HT-29 (cell line): ENCODE measurements around the gene NKAIN2. TPM values are rescaled to one million over a fixed set of nuclear protein-coding genes. Genes with fewer than 3 reads are reported as not detected.

ENCODE experiments used
- DNase-seq: peaks from one replicate; pipeline ENCODE4 v3.0.0-alpha.2; 2015; ENCODE audit warnings: low spot score
- total RNA-seq: library from RNA; depleted of rRNA; stranded (reverse); fragments of >200 nt; shearing (Covaris generic); gene quantifications from 2 replicates; pipeline ENCODE4 v1.2.3, GENCODE V29; 2014; rRNA removed

Gene NKAIN2
- 0.03 and 0.13 TPM in 2 replicates for total RNA-seq

DNA sequence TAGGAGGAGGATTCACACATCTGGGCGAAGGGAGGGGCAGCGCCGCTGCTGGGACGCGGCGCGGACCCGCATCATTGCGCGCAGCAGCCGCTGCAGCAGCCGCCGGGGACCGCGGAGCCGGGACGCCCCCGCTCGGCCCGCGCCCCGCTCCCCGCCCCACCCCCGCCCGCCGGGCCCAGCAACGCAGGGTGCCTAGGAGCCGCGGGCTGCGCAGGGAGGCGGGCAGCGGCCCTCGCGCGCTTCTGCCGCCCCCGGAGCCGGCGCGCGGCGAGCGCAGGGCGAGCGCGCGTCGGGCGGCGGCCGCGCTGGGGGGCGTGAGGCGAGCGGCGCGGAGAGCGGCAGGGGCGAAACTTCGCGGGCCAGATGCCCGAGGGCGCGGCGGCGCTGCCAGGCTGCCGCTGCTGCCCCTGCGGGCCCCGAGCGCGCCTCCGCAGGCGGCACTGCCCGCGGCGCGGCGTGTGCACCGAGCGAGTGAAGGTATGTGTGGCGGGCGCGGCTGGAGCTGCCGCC is at the start of gene NKAIN2:
Gene NKAIN2 (plus strand): TSS at position 362 of the 510 bp plus-strand sequence.
- DNase-seq, result no peak

- DNase-seq, result no peak
Measured at GRCh38 chr6:123759472-123759871, 44.2 kb upstream of the NKAIN2 start.

DNA sequence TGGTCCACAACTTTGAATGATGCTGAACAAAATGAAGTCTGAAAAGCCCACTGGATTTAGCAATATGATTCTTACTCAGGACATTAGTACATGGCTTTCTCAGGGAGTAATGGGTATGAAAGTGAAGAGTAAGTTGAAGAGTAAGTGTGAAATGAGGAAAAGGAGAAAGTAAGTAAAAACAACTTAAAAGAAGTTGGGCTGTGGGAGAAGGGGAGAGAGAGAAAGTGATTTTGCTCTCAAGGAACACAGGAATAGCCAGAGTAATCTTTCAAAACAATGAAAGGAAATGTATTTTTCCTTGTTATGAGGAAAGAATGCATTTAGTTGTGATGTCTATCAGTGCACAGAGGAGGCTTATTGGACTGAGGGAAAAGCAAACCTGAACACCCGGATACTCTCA is 39.8 kb upstream of the NKAIN2 start:
- DNase-seq, result no peak

GRCh38 chr6:123764722-123765121 is 38.9 kb upstream of the NKAIN2 start:
- DNase-seq, result no peak

DNA sequence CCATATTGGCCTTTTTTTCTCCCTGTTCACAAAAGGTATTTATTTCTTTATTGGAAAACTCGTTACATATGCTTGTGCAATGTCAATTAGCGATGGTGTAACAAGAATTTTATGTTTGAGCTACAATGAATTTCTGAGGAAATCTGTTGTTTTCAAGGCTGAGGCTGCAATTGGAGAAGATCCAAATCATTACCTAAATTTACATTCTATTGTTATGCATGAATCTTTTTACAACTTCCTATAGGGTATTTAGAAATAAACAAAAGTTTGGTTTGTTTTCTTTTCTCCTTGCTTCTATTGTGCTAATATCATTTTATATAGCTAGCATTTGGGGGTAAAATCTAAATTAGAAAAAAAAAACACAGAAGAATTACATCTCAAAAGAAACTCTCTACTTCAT is 34.7 kb upstream of the NKAIN2 start:
- DNase-seq, result no peak

DNA sequence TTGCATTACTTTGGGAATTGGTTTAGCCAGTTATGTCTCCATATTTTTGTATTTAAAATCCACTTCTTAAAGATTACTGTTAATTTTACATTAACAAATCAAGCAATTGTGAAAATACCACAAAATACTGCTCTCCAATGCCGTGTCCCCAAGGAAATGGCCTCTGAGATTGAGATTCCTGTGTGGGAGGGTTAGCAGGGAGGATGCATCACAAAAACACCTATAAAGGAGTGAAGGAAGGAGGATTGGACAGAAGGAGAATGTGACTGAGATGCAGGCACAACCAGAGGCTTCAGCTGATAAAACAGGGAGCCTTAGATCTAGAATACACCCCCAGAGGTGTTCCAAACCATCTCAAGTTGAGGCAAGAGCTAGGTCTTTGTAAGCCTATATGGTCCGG is 34.2 kb upstream of the NKAIN2 start:
- no peak for DNase-seq

GRCh38 chr6:123770247-123770949 is 33.3 kb upstream of the NKAIN2 start:
- no peak for DNase-seq

DNA sequence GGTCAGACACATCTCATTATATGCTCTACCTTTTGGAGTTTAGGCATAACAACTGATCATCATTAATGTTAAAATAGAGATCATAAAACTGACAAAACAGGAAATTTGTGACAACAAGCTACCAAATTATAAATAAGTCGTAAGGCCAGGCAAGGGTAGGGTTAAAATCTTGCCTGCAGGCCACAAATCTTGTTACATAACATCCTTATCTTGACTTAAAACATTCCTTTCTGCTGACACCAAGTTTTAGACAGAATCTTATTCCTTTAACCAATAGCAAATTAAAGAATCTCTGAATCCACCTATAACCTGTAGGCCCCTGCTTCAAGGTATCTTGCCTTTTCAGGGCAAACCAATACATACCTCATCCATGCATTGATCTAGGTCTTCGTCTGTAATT is 32.5 kb upstream of the NKAIN2 start:
- DNase-seq, result no peak

GRCh38 chr6:123777563-123777962 is 26.1 kb upstream of the NKAIN2 start:
- DNase-seq, result peak; percentile 65

- no peak for DNase-seq
Measured at GRCh38 chr6:123780021-123780420, 23.6 kb upstream of the NKAIN2 start.

- no peak for DNase-seq
Measured at GRCh38 chr6:123784330-123784729, 19.3 kb upstream of the NKAIN2 start.

DNA sequence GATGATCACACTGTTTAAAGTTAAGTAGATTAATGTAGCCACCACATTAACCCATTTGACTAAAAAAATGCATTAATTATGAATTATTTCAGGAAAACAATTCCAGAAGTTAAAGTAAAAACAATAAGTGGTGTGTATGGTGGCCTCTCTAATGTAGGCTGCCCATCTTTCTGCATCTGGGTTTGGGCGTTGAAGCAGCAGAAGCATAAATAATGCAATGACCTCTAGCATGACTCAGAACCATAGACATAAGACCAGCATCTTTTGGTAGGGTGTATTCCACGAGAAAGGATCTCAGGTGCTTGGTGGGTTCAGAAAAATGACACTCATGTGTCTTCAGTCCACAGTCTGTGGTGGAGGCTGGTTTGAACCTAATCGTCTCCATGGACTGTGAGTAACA is 18.6 kb upstream of the NKAIN2 start:
- no peak for DNase-seq

DNA sequence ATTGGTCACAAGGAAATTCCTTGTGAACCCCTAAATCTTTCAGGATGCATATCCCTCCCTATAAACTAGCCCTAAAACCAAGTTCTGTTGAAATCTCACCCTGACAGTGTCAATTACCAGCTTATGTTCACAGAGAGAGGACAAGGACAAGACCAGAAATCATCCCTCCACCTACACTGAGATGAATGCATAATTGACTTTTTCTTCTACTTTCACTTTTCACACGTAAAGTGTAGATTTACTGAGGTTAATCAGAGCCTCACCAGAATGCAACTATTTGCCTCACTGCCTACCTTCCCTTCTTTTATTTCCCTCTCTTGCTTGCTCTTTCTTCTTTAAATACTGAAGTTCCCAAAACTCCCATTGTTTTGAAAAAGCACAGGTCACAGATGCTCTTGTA is 15.3 kb upstream of the NKAIN2 start:
- no peak for DNase-seq

DNA sequence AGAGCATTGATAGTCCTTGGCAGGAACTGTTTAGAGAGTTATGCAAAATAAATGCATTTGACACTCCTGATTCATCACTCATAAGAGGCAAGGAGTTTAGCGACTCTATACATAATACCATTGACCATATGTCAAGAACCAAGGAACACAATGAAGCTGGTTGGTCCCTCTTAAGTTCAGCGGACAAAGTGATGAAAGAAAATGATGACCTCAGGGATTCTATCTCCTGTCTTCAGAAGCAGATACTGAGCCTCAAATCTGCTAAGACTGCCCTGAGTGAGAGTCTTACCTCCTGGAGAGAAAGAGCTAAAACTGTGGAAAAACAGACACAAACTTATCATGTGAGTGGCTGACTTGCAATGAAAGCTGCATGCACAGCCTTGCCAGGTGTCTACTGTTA is 9.5 kb upstream of the NKAIN2 start:
- no peak for DNase-seq

- DNase-seq, result no peak
Measured at GRCh38 chr6:123794799-123795198, 8.9 kb upstream of the NKAIN2 start.

DNA sequence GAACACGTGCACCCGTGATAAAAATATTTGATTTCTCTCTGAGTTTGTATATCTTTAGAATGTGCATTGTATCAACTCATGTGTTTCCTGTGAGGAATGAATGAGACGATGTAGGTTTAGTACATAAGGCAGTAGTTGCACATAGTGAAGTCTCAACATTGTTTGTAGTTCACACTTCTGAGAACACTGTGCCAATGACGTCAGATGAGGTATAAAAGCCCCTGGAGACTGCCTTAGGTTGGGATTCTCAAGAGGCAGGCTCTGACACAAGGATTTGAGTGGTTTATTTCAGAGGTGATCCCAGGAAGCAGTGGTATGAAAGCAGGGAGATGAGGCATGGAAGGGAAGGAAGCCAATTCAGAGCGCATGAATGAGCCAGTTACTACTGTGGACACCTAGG is 2.6 kb upstream of the NKAIN2 start:
- DNase-seq, result no peak

DNA sequence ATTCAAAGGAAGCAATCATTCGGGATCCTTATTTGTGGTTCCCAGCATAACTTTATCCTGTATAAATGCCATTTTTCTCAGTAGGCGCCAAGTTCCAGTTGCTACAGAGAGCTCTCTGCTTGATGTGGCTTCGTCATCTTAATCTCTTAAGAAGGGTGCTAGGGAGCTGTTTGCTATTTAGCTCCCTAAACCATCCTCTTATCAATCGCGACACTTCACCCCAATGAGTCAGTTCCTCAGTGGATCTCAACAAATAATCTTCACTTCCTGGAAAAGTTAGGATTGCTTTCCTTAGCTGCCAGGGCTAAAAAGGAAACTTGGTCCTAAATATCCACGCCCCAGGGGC is 1.3 kb upstream of the NKAIN2 start:
- DNase-seq, result no peak

GRCh38 chr6:123802697-123803503 is 765 bp upstream of the NKAIN2 start:
- peak; percentile 91 for DNase-seq

DNA sequence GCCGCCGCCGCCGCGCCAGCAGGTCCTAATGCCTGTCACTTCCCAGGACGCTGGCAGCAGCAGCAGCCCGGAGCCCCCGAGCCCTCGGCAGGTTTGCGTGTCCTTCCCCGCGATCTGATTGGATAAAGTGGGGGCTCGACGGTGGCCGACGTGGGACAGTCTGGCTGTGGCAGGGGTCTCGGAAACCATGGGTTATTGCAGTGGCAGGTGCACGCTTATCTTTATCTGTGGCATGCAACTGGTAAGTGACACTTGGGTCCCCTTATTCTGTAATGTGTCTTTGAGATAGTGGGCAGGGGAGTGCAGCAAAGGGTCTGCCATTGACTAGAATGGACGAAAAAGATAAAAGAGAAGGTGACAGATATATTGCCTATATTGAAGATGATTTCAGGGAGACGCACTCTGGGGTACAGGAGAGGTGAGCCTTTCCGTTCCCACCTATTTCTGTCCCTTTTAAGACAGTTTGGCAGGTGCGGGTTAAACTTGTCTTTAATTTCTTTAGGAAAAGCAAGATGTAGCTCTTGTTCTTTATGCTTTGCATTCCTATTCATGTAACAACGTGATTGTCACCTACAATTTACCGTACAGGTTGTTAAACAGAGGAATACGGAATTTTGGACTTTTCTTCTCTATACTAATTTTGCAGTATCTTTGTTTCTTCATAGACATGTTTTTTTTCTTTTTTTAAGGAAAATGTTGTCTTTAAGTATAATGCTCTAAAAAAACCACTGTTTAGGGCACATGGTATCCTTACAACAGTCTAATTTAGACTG is 535 bp downstream of the NKAIN2 start:
- no peak for DNase-seq

DNA sequence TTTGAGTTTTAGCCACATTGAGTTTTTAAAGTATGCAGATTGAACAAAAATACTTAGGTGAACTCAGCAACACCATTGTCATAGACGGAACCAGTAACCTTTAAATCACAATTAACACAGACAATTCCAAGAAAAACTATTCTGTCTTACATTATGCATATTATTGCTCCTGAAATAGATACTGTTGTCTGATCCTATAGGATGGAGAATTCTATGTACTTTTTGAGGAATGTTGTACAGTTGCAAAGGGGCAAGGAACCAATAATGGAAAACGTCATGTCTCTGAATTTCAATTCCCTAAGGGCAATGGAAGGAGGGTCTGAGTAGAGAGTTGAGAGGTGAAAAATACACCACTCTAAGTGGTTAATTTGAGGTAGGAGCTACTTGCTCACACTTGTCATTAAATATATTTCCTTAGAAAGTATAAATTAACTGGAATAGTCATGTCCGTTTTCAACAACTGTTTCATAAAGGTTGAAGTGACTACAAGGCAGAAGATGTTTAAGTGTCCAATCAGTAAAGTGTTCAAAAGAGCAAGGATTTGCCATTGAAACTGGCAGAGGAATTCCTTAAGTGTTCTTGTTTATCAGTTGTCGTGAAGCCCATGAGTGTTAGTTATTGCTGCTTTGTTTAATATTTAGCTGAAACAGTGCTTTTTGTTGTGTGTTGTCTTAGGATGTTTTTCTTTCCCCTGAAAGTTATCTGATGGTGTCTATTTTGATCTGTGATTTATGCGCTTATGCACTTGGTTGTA is 1.3 kb downstream of the NKAIN2 start:
- DNase-seq, result no peak

GRCh38 chr6:123805921-123806320 is 2.3 kb downstream of the NKAIN2 start:
- DNase-seq, result no peak

DNA sequence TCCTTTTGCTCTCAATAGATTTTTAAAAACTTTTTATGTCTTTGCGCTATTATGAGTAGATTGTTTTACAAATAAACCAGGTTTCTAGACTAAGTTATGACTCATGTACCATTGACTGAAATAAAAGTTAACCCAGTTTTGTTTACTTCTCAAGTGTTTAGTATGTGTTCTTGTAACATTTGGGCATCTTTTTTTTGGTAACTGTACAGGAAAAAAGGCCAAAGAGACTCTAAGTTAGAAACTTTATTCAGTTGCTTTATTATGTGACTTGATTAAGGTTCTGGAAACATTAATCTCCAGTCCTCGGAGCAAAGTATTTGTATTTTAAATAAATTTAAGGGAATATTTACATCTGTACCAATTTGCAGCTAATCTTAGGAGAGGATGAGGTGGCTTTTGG is 2.9 kb downstream of the NKAIN2 start:
- no peak for DNase-seq
